ENCODE results near the gene CD38.
"Not testable (repeated sequence)": the region's sequence is repeated elsewhere in the genome, so short reads cannot be mapped to it uniquely, and the experiment has no call there.

CD38 gene

DNA sequence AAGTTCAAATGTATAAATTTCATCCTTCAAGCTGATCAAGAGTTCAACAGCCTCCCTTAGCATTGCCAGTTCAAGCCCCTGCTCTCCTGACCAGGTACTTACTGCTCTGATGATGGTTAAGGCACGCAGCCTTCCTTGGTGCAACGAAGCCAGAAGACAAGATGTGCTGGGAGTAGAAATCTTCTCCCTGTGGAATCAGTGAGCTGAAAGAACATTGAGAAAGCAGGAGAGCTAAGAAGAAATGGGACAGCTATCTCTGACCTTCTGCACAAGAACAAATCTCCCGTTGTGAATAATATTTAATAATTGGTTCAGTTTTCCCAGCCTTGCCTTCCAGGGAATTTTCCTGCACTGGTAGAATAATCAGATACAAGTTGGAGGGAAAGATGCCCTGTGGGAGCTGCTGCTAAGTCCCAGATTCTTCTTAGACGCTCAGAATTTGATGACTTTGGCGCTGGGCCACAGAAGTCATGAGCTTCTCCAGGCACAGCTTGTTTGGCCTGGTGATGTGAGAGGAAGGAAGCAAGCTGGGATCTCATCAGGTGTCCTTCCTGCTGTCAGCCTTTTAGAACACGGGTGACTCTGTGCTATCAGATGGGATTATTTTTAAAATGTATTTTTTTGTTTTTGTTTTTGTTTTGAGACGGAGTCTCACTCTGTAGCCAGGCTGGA lies 77.8 kb downstream of the CD38 start:
- in situ Hi-C loops (cut with MboI; ENCODE audit: low sequenced_read_pairs): no loop called here

DNA sequence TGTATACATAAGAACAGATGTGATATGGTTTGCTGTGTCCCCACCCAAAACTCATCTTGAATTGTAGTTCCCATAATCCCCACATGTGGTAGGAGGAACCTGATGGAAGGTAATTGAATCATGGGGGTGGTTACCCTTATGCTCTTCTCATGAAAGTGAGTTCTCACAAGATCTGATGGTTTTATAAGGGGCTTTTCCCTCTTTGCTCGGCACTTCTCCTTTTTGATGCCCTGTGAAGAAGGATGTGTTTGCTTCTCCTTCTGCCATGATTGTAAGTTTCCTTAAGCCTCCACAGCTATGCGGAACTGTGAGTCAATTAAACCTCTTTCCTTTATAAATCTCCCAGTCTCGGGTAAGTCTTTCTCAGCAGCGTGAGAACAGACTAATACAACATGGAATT lies 83.1 kb downstream of the CD38 start:
- in situ Hi-C loops (cut with MboI; ENCODE audit: low sequenced_read_pairs): not testable (repeated sequence)

DNA sequence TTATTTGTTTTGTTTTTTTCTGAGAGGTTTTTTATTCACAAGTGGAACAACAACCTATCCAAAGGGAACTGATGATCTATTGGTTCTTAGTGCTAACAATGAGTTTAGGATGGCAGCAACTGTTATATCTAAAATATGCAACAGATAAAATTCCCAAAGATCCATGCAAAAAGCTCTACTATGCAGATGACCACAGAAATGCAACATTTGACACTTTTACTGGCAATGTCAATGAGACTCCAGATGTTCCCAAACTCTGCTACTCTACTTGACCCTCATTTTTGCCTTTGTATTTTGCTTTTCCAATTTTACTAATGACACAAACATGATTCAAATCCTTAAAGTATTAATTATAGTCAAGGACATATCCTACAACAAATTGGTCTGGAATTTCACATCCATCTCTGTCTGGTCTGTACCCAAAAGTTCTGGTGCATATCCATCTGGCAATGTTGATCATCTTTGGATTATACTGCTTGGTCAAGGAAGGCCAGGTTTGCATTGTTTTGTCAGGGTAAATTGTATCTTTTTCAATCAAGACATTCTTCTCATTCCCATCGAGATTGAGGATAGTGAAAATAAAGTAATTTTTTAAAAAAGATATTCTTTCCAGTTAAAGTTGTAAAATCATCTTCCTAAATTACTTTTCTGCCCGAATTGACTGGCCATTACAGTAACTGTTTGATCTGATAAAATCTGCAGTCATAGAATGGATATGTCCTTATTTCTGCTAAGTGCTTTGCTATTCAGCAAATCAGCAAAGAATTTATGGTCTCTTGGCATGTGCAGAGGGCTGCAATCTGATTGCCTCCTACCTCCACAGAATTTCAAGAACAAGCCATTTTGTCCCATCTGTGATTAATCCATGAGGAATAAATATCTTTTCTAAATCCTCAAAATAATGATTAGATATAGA lies 86.8 kb downstream of the CD38 start:
- in situ Hi-C loops (cut with MboI; ENCODE audit: low sequenced_read_pairs): no loop called here

DNA sequence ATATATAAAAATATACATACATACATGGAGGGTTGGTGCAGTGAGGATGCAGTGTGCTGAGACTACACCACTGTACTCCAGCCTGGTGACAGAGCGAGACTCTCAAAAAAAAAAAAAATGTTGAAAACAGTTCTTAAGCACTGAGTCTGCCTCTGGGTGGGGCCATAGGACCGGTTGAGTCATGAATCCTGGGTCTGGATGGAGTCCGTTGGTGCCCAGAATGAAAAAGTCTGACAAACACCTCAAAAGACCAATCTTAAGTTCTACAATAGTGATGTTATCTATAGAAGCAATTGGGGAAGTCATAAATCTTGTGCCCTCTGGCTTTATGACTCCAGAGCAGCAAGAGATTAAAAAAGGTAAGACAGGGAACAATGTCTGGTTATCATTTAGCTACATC lies 90.0 kb downstream of the CD38 start:
- in situ Hi-C loops (cut with MboI; ENCODE audit: low sequenced_read_pairs): no loop called here

DNA sequence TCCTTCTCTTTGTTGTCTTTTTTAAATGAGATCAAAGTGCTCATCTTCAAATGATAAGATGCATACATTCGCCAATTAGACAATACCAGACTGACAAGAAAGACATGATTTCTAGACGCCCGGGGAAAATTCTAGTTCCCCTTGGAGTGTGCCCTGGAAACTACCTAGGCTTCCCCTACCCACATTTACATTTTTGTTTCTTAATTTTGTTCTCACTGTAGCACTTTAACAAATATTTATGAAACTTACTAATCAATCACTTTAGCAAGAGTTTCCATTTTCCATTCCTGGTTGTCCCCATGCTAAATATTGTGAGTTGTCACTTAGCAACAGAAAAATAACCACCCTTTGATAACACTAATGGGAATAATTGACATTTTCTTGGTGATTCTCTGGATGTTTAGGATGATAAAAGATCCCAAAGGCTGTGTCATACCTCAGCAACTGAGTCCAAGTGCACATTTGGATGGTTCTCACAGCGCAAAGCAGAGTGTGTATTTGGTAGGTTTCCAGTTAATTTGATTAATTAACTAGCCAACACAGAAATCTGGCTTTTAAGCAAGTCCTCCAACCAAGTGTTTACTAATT lies 90.8 kb downstream of the CD38 start:
- in situ Hi-C loops (cut with MboI; ENCODE audit: low sequenced_read_pairs): no loop called here

DNA sequence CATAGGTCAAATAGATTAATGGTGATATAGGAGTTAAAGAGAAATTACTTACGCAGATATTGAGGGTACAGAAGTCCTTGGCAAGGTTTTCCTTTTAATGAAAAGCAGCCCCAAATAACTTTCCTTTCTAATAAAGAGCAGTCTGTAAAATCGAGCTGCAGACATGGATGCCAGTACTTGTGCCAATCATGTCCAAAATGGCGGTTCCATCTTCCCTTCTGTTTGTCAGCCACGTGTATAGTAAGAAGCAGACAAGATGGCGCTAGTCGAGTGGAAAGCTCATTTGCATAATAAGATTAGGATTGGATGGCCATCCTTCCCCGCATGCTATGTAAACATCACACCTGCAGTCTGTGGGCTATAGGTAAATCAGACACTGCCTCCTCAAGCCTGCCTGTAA lies 92.0 kb downstream of the CD38 start:
- in situ Hi-C loops (cut with MboI; ENCODE audit: low sequenced_read_pairs): loop anchor here (10.0 kb wide), 1 partner anchor 85 kb away; no protein-coding TSS in a partner anchor

DNA sequence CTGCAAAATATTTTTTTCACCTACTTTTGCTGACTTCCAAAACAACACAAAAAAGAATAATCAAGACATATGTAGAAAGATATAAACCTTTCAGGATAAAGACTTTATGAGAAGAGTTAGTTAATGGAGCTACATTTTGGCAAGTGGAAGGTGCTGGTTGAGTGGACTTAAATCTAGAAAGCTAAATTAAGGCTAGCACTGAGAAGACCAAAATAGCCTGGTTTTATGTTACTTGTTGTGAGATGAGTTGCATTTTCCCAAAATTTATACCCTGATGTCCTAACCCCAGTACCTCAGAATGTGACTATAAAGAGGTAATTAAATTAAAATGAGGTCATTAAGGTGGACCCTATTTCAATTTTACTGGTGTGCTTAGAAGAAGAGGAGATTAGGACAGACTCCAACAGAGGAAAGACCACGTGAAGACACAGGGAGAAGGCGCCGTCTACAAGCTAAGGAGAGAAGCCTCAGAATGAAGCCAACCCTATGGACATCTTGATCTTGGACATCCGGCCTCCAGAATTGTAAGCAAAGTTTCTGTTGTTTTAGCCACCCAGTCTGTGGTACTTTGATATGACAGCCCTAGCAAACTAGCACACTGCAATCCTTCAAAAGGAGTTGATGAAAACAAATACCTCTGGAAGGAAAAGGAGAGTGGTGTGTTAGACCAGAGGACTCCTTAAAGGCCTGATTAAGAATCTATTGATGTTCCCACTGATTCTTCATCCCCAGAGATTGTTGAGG lies 93.0 kb downstream of the CD38 start:
- in situ Hi-C loops (cut with MboI; ENCODE audit: low sequenced_read_pairs): loop anchor here (10.0 kb wide), 1 partner anchor 84 kb away; no protein-coding TSS in a partner anchor

DNA sequence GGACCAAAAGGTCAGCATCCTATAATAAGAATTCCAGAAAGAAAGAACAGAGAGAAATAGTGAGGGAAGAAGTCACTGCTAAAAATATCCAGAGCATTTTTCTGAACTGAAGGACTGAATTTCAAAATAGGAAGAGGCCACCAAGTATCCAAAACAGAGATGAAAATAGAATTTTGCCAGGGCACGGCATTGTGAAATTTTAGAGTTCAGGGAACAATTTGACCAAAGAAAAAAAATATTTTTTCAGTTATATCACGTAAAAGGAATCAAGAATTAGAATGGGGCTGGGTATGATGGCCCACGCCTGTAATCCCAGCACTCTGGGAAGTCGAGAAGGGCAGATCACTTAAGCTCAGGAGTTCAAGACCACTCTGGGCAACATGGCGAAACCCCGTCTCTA lies 95.0 kb downstream of the CD38 start:
- in situ Hi-C loops (cut with MboI; ENCODE audit: low sequenced_read_pairs): loop anchor here (10.0 kb wide), 1 partner anchor 82 kb away; no protein-coding TSS in a partner anchor

DNA sequence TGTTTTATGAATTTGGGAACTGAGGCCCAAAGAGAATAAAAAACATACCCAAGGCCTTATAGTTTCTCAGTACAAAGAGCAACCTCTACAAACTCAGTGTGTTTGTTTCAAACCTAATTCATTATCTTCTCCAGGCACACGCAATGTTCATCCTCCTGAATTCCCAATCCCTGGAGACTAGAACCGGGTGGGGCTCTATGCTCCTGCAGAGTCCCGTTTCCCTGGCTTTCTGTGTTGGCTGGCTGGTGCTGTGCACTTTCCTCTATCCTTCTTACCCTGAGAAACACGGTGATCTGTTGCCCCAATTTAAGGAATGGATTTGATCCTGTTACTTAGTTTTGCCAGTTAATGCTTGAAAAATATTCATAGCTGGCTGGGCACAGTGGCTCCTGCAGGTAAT lies 96.5 kb downstream of the CD38 start:
- in situ Hi-C loops (cut with MboI; ENCODE audit: low sequenced_read_pairs): loop anchor here (10.0 kb wide), 1 partner anchor 80 kb away; no protein-coding TSS in a partner anchor

DNA sequence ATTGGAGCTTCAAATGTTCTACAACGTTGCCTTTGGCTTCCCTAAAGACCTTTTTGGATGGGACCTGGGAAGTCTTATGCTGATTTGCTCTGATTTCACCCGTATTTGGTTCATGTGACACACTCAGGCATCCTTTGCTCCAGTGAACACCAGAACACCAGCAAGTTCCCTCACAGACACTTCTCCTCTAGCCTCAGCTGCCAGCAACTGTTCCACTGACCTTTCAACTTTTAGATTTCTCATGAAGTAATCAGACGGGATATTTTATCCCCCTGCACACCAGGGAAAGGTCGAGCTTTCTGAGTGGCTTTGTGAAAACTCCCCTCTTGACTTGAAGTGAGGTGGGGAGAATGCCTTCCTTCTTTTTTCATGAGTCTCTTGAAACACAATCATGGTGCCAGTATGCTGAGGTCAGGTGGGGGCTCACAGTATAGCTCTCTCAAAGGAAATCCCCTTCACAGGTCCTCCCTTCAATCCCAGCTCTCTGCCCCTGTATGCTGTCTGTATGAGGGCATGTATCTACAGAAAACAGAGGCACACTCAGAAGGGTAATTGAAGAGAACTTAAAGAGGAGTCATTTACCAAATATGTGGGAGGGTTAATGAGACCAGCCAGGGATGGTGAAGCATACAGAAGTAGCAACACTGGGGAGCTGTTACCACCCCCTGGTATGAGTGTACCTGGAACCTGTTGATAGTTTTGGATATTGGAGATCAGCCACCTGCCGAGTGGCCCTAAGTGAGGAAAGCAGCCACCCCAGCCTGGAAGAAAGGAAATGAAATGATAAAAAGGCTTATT lies 97.7 kb downstream of the CD38 start:
- in situ Hi-C loops (cut with MboI; ENCODE audit: low sequenced_read_pairs): loop anchor here (10.0 kb wide), 1 partner anchor 79 kb away; no protein-coding TSS in a partner anchor

DNA sequence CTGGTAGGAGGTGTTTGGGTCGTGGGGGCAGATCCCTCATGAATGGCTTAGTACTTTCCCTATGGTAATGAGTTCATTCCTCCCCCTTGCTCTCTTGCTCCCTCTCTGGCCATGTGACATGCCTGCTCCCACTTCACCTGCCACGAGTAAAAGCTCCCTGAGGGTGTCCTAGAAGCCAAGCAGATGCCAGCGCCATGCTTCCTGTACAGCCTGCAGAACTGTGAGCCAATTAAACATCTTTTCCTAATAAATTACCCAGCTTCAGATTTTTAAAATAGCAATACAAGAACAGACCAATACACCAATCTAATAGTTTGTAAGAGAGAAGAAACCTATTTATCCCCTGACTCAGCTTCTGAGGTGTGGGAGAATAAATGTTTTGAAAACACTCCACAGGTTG lies 99.9 kb downstream of the CD38 start:
- in situ Hi-C loops (cut with MboI; ENCODE audit: low sequenced_read_pairs): loop anchor here (10.0 kb wide), 1 partner anchor 77 kb away; no protein-coding TSS in a partner anchor

DNA sequence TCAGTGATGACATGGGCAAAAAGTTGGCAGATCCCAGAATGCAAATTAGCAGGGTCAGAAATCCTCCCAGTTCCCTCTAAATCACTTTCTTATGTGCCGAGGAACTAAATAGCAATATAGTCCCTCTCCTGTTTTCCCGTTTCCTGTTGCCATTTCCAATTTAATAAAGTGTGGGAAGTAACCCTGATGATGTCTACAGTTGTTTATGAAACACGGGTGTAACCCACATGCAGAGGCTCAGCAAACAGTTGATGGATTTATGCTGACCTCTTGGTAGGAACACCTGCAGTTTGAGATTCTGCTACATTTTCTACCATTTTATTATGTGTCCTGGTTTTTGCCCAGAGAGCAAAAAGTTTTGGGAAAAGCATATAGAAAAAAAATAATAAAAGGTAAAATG lies 103.7 kb downstream of the CD38 start:
- in situ Hi-C loops (cut with MboI; ENCODE audit: low sequenced_read_pairs): no loop called here

DNA sequence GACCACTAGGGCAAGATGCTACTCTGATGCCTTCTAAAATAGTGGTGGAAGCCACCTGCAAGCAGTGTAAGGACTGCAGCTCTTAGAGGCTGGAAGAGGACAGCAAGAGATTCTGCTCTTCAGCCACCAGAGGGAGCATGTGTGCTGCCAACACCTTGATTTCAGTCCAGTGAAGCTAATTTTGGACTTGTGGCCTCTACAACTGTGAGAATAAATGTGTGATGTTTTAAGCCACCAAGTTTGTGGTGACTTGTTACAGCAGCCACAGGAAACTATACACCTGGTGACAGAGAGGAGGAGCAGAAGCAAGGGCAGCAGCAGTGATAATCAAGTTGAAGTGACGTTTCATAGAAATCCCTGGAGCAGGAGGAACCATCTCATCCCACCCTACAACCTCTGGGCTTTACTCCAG lies 104.6 kb downstream of the CD38 start:
- in situ Hi-C loops (cut with MboI; ENCODE audit: low sequenced_read_pairs): no loop called here

DNA sequence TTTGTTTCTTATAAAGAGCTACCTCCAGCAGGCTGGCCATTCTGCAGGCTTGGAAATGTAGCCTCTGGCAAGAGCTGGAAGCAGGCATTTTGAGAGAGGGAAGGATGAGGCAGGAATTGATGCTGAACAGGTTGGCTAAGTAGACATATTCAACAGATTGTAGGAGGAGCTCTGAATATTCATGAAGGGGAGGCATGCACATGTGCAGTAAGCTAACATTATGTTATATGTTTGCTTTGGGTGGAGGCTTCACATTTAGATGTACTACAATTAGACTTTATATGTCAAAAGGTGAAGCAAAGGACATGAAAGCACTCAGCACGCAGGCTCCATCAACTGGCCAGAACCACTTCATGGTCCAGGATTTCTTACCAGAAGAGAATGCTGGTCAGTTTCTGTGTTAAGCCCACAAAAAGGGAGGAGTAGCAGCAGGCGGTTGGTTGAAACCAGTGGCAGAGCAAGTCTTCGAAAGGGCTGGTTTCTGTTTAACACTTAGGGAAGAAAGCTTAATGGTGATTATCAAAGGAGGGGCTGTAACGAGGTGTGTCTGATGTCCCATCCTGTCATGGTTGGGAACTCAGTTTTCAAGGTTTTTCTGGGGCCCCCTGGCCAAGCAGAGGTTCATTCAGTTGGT lies 105.6 kb downstream of the CD38 start:
- in situ Hi-C loops (cut with MboI; ENCODE audit: low sequenced_read_pairs): no loop called here

DNA sequence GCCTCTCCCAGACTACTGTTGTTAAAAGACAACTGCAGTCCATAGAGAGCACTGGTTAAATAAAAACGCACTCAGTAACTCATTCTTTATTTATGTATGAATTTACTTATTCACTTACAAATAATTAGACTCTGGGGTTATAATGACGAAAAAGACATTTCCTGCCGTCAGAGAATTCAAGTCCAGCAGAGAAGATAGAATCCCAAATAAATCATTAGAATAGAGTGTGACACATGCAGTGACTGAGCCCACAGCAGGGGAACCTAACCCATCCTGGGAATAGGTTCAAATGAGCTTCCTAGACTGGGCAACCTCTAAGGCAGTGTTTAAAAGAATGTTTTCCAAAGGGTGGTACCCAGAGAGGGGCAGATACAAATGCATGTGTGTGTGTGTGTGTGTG lies 106.5 kb downstream of the CD38 start:
- in situ Hi-C loops (cut with MboI; ENCODE audit: low sequenced_read_pairs): no loop called here

DNA sequence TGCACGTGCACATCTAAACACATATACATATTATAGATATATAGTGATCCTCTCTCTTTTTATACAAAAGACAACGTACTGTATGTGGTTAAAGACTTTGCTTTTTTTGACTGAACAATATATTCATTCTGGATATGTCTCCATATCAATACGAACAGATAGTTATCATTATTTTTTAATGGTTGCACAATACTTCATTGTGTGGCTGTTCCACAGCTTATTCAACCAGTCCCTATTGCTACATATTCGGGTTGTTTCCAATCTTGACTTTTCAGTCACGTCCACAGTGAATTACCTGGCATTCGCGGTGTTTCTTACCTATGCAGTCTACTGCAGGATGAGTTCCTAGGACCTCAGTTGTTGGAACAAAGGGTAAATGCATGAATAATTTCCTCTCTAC lies 107.3 kb downstream of the CD38 start:
- in situ Hi-C loops (cut with MboI; ENCODE audit: low sequenced_read_pairs): no loop called here

DNA sequence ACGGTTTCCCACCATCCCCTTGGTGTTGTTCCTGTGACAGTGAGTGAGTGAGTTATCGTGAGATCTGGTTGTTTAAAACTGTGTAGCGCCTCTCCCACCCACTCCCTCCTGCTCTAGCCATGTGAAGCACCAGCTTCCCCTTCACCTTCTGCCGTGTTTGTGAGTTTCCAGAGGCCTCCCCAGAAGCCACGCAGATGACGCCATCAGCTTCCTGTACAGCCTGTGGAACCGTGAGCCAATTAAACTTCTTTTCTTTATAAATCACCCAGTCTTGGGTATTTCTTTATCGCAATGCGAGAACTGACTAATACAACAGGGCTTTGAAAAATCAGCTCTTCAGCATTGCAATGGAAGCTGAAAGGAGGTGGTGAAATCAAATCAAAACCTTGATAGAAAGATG lies 110.4 kb downstream of the CD38 start:
- in situ Hi-C loops (cut with MboI; ENCODE audit: low sequenced_read_pairs): no loop called here

DNA sequence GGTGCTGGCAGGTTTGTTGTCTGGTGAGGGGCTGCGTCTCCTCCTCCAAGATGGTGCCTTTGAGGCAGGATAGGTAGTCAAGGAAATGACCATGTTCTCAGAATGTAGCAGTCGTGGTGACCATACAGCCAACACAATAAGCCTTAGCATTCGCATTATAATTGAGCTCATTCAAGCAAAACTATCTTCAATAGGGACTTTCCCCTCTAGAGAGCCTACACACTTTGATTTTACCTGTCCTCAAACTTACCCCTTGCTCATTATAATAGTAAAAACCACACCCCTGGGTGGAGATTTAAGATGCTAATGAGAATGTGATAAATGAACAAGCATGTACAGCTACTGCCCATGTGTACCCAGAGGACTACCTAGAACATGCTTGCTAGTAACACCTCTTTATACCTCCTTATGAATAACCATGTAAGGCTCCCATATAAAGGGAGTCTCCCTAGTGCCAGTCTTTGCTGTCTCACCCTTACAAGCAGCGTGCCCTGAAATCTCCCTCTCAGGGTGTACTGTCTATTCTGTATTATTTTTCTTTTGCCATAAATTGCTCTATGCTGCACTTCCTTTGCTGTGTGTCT lies 112.2 kb downstream of the CD38 start:
- in situ Hi-C loops (cut with MboI; ENCODE audit: low sequenced_read_pairs): no loop called here

DNA sequence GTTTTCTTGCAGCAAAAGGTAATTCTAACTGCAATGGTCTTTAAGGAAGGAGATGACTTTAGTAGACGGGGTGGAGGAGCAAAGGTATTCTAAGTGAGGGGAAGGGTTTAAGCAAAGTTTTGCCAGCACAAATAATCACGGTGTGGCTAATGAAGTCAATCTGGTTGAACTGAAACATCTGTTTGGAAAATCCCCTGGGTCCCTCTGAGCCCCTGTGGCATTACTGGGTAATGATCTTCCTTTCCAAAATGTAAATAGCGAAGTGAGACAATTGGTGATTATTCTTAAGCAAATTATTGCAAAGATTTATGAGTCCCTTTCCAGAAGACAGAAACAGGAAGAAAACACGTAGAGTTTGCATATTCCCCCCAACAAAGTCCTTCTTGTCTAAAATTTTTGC lies 113.2 kb downstream of the CD38 start:
- in situ Hi-C loops (cut with MboI; ENCODE audit: low sequenced_read_pairs): no loop called here

Measured in HL-60/S4 treated with retinoic acid at 250 ng/mL for 4 days and 3 days (cell line).